HFFc6 (cell line): ENCODE results near the gene SLC22A23. TPM values are rescaled to one million over a fixed set of nuclear protein-coding genes. Genes with fewer than 3 reads are reported as not detected.

Source experiments
- DNase-seq: peaks from one replicate; pipeline ENCODE4 v3.0.0-alpha.2; 2018
- H3K27ac Mint-ChIP-seq: 2 replicates; pipeline ENCODE4 v1.8.0; 2020; ENCODE audit warnings: mild to moderate bottlenecking, mixed read lengths
- H3K27me3 Mint-ChIP-seq: 2 replicates; pipeline ENCODE4 v1.8.0; 2021; ENCODE audit warnings: mild to moderate bottlenecking, moderate library complexity, mixed read lengths; ENCODE audit not compliant: insufficient read depth
- H3K36me3 Mint-ChIP-seq: 2 replicates; pipeline ENCODE4 v1.8.0; 2021; ENCODE audit warnings: low read depth, mixed read lengths
- H3K4me1 Mint-ChIP-seq: 2 replicates; pipeline ENCODE4 v1.8.0; 2020; ENCODE audit warnings: low read depth, mixed read lengths
- H3K4me3 Mint-ChIP-seq: 2 replicates; pipeline ENCODE4 v1.8.0; 2020; ENCODE audit warnings: mild to moderate bottlenecking, moderate library complexity, mixed read lengths
- H3K9me3 Mint-ChIP-seq: 2 replicates; pipeline ENCODE4 v1.8.0; 2020; ENCODE audit warnings: mild to moderate bottlenecking, mixed read lengths
- CTCF ChIP-seq: fragments of 200-600 bp; sonication (generic); IDR thresholded peaks from 2 replicates; pipeline ENCODE4 v1.5.0; 2021; ENCODE audit warnings: antibody characterized with exemption, mild to moderate bottlenecking
- total RNA-seq, 6 experiments: library from RNA; stranded (reverse); fragmentation: NEBNext Ultra II Directional; extraction: Animal tissue kit (Norgen Biotek cat#: 25700); gene quantifications; 2 replicates in 1 of 6; 3 replicates in 5 of 6; pipeline ENCODE4 v1.2.3, GENCODE V29; 2021

SLC22A23 gene
- total RNA-seq, 6 experiments from 2014 or later, result 0.10 to 0.55 (median 0.21) TPM

- Mint-ChIP-seq H3K9me3 (no peaks in the 10 kb centered on the region), H3K27me3 (peaks cover 20% of the 10 kb centered on the region), H3K36me3 (no peaks in the 10 kb centered on the region), H3K4me1 (peaks cover 10% of the 10 kb centered on the region), H3K4me3 (no peak overlapping the region), H3K27ac (no peak overlapping the region)
- no peak for DNase-seq
- no peak for TF ChIP-seq CTCF
Observed at GRCh38 chr6:3423439-3424184, 33.2 kb downstream of the SLC22A23 start.

GRCh38 chr6:3422435-3423070, 34.3 kb downstream of the SLC22A23 start:
- DNase-seq, result no peak
- peaks cover 10% of the 10 kb centered on the region for H3K4me1 Mint-ChIP-seq
- no peaks in the 10 kb centered on the region for H3K36me3 Mint-ChIP-seq
- no peak for TF ChIP-seq CTCF
- no peaks in the 10 kb centered on the region for H3K9me3 Mint-ChIP-seq
- H3K27me3 Mint-ChIP-seq, result peaks cover 26% of the 10 kb centered on the region
- H3K27ac Mint-ChIP-seq, result no peak overlapping the region
- H3K4me3 Mint-ChIP-seq, result no peak overlapping the region

GRCh38 chr6:3421791-3422434, 34.9 kb downstream of the SLC22A23 start:
- Mint-ChIP-seq H3K27me3 (peaks cover 29% of the 10 kb centered on the region), H3K4me3 (no peak overlapping the region), H3K36me3 (no peaks in the 10 kb centered on the region), H3K27ac (no peak overlapping the region), H3K9me3 (no peaks in the 10 kb centered on the region), H3K4me1 (peaks cover 10% of the 10 kb centered on the region)
- no peak for DNase-seq
- TF ChIP-seq CTCF, result no peak

- Mint-ChIP-seq H3K9me3 (no peaks in the 10 kb centered on the region), H3K27me3 (peaks cover 34% of the 10 kb centered on the region), H3K27ac (no peak overlapping the region), H3K4me3 (no peak overlapping the region), H3K4me1 (peaks cover 10% of the 10 kb centered on the region), H3K36me3 (no peaks in the 10 kb centered on the region)
- no peak for DNase-seq
- TF ChIP-seq CTCF, result no peak
Observed at GRCh38 chr6:3421143-3421542, 35.7 kb downstream of the SLC22A23 start.

- H3K9me3 Mint-ChIP-seq, result no peaks in the 10 kb centered on the region
- H3K4me3 Mint-ChIP-seq, result no peak overlapping the region
Observed at GRCh38 chr6:3419624-3420272, 37.1 kb downstream of the SLC22A23 start.

More at GRCh38 chr6:3419624-3420272, 37.1 kb downstream of the SLC22A23 start:
- no peaks in the 10 kb centered on the region for H3K36me3 Mint-ChIP-seq
- H3K4me1 Mint-ChIP-seq, result peaks cover 10% of the 10 kb centered on the region
- peak overlapping the region; percentile 29; the same call in 1 of the 2 replicates for H3K27ac Mint-ChIP-seq
- peak; percentile 65 for DNase-seq
- H3K27me3 Mint-ChIP-seq, result peaks cover 42% of the 10 kb centered on the region
- no peak for TF ChIP-seq CTCF
